GM20431 (cell line): ENCODE results near the gene RBM18.

Experiments
- in situ Hi-C: fragments of 300-500 bp; cut with MseI, MboI; formaldehyde crosslinking; loops from one replicate; pipeline ENCODE4 v1.15.0; 2020; ENCODE audit warnings: low sequenced_read_pairs; ENCODE audit not compliant: unreplicated experiment

Gene RBM18

DNA sequence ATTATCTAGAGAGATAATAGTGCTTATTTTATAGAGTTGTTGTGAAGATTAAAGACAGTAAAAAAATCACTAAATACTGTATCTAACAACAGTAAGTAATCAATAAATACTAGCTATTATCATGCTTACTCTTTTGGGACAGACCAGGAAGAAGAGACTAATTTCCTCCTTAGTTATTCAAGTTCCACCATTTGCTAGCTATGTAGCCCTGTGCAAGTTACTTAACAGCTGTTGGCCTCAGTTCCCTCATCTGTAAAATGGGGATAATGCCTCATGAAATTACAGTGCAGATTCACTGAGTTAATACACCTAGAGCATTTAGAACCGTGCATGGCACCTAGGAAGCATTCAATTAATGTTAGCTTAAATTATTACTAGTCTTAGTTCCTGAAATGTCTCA is 2.6 kb downstream of the RBM18 start:
- in situ Hi-C loops: no loop called here

DNA sequence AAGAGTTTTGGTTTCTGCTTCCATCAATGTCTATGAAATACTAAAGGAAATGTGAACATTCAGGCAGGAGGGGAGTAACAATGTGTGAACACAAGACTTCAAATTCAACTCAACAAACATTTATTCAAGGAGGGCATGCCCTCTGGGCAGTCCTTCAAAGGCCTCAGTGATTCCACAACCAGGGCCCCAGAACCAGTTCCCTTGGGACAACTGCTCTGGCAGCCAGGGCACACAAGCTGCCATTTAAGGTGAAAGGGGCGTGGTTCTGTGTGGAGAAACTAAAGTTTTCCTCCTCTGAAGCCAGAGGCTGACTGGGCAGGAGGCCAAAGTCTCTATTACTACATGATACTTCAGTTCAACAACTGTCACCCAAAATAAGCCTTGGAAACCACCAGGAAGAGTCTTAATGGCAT is 3.2 kb downstream of the RBM18 start:
- in situ Hi-C loops: no loop called here

DNA sequence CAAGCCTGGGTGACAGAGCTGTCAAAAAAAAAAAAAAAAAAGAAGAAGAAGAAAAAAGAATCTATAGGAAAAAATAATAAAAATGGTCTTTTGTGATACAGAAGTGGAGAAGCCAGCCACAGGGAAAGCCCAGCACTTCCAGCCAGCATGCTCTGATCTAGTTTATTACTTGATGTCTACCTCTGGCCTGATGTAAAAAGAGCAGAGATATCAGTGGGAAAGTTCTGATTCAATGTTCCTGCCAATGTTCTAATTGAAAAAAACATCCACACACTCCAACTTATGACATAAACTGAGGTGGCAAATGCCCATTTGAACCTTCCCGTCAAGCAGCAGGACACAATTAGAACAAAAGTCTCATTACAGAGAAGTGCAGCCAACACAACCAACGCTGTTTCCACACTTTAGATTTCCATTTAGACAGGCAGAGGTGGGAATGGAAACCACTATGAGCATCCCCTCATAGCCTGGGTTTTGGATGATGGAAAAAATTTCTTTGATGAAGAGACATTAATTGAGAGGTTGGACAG is 5.7 kb downstream of the RBM18 start:
- in situ Hi-C loops: no loop called here

DNA sequence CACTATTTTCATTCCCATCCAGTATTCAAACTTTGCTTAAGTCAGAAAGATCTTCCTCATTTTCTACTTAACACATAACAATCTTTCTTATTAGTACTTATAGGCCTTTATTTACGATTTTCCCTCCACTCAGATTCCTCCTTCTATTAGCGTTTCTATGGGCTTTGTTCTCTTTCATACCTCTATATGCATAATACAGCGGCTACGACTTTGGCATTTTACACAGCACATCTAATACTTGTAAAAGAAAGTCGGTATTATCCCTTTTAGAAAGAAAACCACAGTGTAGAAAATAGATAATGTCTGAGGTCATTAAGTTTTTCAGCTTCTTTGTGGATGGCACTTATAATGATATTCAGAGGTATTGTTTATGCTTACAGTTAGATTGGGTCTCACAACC is 8.4 kb downstream of the RBM18 start:
- in situ Hi-C loops: no loop called here

DNA sequence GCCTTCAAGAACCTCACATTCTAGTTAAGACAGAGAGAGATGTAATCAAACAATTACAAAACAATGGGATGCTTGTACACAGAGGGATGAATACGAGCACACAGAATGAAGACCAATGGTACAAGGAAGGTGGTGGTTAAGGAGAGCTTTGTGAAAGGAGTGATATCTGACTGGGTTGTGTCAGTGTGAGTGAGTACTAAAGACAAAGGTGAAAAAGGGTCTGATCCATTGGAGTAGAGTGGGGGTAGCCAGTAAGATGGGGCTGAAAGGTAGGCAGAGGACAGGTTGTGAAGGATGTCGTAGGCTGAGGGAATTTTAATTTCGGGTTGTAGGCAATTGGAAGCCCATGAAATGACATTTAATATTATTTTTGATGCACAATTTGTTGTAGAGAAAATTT is 9.9 kb downstream of the RBM18 start:
- in situ Hi-C loops: no loop called here

DNA sequence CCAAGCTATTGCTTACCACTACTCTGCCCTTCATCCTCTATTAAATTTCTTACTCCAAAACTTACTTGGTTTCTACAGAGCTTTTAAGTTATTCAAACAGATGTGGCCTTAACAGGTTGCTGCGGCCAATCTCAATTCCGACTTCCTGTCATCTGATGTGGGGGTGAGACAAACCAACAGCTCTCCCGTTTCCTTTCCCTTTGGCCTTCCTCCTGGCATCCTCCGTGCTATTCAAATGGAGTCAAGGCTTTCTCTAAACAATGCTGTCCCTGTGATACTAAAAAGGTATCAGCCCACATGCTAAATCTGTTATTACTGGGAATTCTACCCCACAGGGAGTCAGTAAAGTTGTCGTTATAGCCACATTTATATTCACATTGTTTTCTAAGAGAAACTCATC is 11.8 kb downstream of the RBM18 start:
- in situ Hi-C loops: no loop called here

DNA sequence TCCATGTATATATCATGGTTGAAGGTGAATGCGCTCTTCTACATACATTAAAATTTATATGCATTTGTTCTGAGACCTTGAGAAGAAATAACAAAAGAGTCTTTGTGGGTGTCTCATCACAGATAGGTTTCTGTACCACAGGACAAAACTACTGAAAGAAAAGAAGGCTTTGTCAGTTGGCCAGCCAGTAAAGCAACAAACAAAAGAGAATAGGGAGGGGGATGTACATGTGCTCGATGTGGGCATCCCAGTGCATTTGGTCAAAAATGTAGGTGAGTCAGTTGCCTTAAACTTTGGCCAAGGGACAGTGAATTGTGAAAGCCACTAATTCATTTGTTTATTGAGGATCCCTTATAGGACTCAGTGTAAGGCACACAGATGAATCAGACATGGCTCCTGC is 13.3 kb downstream of the RBM18 start:
- in situ Hi-C loops: no loop called here

DNA sequence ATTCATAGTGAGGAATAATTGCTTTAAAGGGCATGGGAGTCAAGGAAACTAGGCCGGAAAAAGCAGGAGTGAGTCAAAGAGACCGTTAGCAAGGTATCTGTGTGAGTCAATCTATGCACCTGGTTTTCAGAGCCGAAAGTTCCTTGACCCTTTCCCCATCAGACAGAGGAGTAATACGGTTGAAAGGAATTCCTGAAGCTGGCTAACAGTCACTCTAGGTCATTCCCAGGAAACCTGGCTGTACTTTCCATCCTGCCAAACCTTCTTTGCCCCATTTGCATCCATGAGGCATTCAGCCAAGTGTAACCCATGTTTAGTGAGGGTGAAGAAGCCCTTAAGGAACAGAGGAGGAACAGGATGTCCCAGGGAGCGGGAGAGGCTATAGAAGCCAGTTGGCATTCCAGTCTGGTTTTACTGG is 16.2 kb downstream of the RBM18 start:
- in situ Hi-C loops: no loop called here

DNA sequence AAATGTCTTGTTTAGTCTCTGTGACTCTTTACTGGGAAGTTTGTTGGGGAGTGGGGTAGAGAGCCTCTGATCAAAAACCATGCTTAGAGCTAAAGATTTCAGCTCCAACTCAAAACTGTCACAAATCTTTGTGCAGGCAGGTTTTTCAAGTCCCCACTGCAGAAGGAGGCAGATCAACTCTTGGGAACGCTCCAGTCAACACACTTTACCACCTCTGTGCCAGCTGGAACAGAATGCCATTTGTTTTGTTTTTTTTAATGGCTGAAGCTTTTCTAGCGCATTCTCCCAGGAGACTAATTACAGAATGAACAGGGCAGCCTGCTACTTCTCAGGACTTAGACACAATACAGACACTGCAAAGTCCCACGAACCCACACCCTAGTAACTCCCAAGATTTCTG is 18.0 kb downstream of the RBM18 start:
- in situ Hi-C loops: no loop called here

DNA sequence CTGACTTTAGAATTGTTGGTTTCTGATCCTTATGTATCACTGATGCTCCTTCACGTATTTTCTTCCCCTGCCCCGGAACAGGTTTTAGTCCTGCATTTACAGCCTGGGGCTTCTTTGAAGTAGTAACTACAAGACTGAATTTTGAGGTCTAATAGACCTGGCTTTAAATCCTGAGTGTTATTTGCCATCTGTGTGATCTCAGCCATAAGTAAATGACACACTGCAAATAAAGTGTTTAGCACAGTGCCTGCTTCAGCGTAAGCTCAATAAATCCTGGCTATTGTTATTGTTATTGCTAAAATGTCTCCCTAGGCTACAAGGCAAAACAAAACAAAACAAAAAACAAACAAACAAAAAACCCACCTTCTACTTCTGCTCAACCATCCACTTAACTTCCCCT is 20.3 kb downstream of the RBM18 start:
- in situ Hi-C loops: no loop called here

DNA sequence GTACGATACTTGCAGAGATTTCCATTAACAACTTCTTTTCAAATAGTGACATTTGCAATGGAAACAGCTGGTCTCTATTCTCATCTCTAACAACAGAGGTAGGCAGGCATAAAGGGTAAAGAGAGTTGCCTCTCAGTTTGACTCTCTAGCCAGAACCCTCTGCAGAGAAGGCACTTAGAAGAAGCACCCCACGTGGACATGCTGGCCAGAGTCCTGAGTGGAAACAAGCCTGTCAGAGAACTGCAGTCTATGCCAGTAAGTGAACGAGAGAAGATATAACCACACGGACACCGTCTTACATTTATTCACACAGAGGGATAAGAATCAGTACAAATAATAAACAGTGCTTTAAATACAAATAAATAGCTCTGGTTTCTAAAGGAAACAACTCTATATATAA is 24.9 kb downstream of the RBM18 start:
- in situ Hi-C loops: no loop called here

DNA sequence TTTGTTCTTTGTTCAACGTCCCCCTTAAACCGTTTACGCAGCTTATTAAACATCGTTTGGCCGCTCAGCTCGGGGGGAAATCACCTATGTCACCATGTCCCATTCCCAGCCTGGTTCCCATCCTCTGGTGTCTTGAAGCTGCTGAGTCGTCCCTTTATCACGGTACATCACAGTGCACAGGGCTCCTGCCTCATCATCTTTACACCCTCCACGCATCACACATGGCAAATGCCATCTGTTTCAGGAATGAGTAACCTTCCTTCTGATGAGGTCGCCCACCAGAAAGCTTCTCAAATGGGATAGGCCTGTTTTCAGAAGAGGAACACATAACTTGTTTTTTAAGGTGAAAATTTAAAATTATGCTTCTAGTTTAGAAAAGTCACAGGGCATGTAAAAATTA is 28.0 kb downstream of the RBM18 start:
- in situ Hi-C loops: no loop called here

DNA sequence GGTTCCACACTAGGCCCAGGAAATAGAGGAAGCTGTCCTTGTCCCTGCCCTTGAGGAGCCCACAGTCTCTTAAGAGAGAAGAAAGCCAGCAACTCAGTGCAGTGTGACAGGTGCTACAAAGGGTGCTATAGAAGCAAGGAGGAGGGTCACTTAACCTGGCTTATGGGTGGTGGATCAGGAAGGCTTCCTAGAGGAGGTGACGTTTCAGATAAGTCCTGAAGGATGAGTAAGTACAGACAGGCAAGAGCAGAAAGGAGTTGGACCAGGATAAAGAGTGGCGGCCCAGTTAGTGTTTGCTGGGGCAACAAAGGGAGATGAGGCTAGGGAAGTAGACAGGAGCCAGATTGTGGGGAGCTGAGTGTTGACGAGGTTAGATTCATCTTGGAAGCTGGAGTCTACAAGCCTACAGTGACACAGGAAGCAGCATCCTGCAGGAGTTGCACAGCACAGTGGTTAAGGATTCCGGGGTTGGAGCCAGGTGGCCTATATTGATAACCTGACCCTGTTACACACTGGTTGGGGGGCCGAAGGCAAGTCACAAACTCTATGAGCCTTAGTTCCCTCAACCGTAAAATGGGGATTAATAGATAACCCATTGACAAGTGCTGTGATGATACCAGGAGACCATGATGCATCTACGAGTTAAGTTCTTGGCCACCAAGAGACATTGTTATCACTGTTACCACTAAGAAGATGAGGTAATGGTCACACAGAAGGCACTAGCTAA is 30.5 kb downstream of the RBM18 start:
- in situ Hi-C loops: no loop called here

DNA sequence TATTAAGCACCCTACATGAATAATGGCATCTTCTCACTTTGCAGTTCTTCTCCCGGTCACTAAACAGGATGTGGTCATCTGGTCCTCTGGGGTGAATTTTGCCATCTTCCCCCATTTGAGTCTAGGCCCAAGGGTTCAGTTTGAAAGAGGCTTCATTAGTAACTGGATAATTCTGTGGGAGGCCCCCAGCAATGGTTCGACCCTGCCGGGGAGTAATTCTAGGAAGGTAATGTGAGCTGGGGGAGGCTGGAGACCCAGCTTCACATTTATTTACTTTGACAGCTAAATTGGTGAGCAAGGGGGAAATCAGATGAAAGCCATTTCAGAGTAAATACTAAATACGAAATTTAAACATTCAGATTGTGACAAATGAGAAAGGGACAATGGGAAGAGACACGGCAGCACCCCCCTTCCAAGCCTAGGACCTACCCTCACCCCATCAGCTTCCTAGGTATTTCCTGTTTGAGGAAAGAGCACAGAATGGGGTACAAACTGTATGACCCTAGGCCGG is 31.8 kb downstream of the RBM18 start:
- in situ Hi-C loops: no loop called here

DNA sequence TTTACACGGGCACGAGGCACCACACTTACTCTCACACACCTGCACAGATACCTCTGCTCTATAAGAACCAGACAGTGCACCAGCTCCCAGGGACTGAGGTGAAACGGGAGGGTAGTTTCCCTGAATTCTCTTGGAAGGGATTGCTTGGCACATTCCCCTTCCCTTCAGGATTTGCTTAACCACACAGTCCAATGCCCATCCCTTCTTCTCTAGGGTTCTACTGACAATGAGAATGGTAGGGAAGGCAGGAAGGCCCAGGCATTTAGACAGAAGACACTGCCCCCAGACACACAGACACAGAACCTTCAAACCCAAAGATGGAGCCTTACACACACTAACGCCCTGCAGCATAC is 35.2 kb downstream of the RBM18 start:
- in situ Hi-C loops: no loop called here

DNA sequence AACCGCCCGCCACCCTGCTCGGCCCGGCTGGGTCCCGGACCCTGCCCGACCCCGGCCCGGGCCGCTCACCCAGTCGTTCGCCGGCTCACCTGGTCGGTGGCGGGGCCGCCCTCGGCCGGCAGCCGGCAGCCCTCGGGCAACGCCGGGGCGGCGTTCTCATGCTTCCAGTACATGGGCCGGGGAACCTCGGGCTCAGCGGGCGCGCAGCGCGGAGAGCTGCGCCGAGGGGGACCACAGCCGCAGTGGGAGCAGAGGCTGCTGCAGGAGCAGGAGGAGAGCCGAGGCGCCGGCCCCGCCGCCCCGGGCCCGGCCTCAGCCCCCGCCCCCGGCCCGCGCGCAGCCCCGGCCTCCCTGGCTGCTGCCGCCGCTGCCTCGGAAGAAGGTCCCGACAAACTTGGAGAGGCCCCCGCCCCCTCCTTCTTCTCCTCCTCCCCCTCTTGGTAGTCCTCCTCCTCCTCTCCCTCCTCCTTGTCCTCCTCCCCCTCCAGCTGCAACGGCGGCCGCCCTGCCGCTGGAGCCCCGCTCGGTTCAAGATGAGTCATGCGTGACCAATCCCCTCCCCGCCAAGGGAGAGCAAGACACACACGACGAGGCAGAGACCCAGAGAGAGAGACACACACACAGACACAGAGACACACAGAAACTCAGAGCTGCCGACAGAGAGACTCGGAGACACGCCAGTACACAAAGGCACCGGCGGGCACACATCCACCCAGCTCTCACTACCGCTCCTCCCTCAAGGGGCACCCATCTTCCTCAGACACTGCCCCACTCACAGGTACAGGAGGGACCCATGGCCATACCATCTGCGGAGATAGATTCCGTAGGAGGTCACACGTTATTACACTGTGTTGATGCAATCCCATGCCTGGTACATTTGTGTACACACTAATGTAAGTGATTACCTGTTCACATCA is 35.8 kb downstream of the RBM18 start, which contains the start of gene LHX6:
LHX6 (minus strand) TSS at position 390 of the 917 bp plus-strand sequence; CDS start at position 173, 217 bp downstream.
- in situ Hi-C loops: no loop called here

DNA sequence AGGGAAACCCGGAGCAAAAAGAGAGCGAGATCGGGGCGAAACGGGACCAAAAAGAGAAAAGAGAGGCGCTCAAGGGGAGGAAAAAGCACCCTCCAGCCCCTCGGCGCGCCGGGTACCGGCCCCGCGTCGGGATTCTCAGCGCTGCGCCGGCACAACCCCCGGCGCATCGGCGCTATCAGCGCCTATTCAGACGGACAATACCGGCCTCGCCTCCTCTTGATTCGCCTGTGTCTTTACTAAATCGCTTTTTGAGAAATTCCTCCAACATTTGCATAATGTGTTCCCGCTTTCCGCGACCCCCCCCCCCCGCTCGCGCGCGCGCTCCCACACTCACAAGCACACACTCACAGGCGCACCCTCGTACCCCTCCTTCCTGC is 36.5 kb downstream of the RBM18 start:
- in situ Hi-C loops: no loop called here

DNA sequence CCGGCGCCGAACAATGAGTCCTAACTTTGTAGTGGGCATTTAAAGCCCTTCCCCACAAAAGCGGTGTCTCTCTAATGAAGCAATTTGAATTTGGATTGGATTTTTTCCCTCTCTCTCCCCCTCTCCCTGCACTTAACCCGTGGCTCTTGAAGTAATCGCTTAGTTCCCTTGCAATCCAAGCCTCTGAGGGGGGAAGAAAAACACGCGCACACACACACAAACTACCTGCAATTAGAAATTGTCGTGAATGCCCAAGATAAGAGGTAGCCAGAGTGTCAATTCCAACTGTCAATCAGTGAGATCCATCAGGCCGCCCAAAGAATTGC is 37.1 kb downstream of the RBM18 start:
- in situ Hi-C loops: no loop called here

DNA sequence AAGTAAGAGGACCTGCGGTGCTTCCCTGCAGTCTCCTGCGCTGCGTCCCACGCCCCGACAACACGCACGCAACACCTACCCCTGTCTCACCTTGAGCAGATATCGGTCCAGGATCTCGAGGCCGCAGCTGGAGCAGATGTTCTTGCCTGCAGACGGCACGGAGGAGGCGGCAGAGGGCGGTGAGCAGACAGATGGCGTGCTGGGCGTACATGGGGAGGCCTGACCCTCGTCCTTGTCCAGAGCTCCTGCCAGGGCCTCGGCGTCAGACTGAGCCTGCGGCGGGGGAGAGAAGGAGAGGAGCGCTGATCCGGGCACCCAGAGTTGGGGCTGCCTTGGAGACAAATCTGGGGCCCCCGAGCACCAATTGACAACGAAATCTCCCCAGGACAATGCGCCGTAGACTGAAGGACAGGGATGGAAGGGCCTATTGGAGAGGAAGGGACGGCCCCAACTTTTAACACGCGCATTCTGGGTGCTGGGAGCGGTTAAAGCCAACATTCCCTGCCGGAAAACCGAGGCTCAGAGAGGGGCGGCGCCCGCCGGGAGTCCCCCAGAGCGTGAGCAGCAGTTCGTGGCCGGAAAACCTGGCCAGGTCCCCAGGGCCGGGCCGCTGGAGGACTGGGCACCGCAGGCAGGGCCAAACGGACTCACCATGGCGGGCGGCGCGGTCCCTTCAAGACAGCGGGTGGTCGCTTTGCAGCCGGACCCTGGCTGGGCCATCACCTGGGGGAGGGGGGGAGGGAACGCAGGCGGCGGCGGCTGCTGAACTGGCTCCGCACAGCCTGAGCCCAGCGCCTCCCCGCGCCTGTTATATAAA is 37.7 kb downstream of the RBM18 start:
- in situ Hi-C loops: no loop called here

DNA sequence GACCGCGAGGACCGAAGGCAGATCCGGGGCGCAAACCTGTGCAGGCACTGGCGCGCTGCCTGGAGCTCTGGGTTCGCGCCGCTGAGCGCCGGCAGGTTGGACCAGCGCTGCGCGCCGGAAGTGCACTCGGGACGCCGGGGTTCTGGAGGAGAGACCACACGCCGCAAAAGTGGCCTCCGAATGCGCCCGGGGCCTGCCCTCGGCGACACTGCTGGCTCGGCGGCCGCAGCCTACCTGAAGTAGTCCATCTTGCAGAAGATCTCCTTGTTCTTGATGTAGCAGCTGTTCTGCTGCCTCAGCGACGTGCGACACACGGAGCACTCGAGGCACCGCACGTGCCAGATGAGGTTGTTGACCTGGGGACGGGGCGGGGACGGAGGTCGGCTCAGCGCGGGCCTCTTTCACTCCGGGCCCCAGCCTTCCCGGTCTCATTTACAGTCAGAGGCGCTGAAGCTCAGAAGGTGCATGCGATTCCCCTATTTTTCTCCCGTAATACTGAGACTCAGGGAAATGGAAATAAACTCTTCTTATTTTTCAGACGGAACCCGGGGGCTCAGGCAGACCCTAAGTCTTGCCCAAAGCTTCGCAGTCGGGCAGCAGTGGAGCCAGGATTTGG is 38.4 kb downstream of the RBM18 start:
- in situ Hi-C loops: no loop called here
